K562 (cell line): Measurements from ENCODE around the gene ADGRF5. TPM values are rescaled to one million over a fixed set of nuclear protein-coding genes. Genes with fewer than 3 reads are reported as not detected.

Source experiments
- ATAC-seq: fragments of 200-7000 bp; cut with Tn5 transposase; 3 replicates; pipeline ENCODE4 v1.9.1; 2020; ENCODE audit warnings: moderate library complexity
- BruUV-seq: library from RNA; stranded (reverse); fragments of 400-500 nt; replicated peaks from 2 replicates; lab custom pipeline; 2021; lab: Mats Ljungman, UMichigan
- CTCF ChIA-PET: fragments of 300-600 bp; formaldehyde crosslinking; extraction: SDS; loops from one replicate; lab custom pipeline; 2021; ENCODE audit warnings: low intra/inter-chr PET ratio; lab: Yijun Ruan, JAX
- POLR2A ChIA-PET: fragments of 300-600, 350-650 bp; sonication (Branson Sonifier 250); formaldehyde crosslinking; extraction: SDS; loops from one replicate; lab custom pipeline; 2021; ENCODE audit warnings: antibody characterized with exemption, inconsistent platforms; lab: Yijun Ruan, JAX
- DNase-seq, 4 experiments: peaks; one replicate each; pipeline versions ENCODE4 v3.0.0 to v3.0.0-alpha.2; 2011 to 2018; ENCODE audit warnings: low spot score in 3 of 4, mixed read lengths in 3 of 4; ENCODE audit errors: extremely low read depth in 1 of 4
- FAIRE-seq: peaks from 2 replicates; lab custom pipeline; 2011; peaks lifted over from hg19 to GRCh38; lab: Jason Lieb, UNC
- H2AFZ ChIP-seq: 2 replicates; pipeline ENCODE4 v1.6.0; 2011; ENCODE audit warnings: low read depth, low read length, control low read depth, inconsistent platforms
- H3K27ac ChIP-seq: fragments of 200-600 bp; 3 replicates; pipeline ENCODE4 v1.8.0; 2011; ENCODE audit warnings: low read depth, mild to moderate bottlenecking, control low read depth, inconsistent platforms, low read length, moderate library complexity, mixed read lengths; ENCODE audit errors: extremely low read depth
- H3K27me3 ChIP-seq, 2 experiments: fragments of 300-600 bp in 1 of 2; 2 replicates in 1 of 2; 3 replicates in 1 of 2; pipeline versions ENCODE4 v1.6.0 to v1.8.0; 2011; ENCODE audit warnings: inconsistent platforms in 2 of 2, low read length in 2 of 2, mild to moderate bottlenecking in 1 of 2, mixed read lengths in 1 of 2, moderate library complexity in 1 of 2; ENCODE audit not compliant: control insufficient read depth in 2 of 2, insufficient read depth in 2 of 2
- H3K36me3 ChIP-seq: fragments of 300-600 bp; 3 replicates; pipeline ENCODE4 v1.8.0; 2011; ENCODE audit warnings: mild to moderate bottlenecking, low read length, inconsistent platforms; ENCODE audit not compliant: control insufficient read depth, insufficient read depth
- H3K4me1 ChIP-seq, 2 experiments: fragments of 200-600 bp in 1 of 2; replicated peaks in 1 of 2; 2 replicates in 1 of 2; 3 replicates in 1 of 2; pipeline versions ENCODE4 v1.5.1 to v1.8.0; 2011; ENCODE audit warnings: inconsistent platforms in 2 of 2, low read length in 2 of 2, mild to moderate bottlenecking in 1 of 2, mixed read lengths in 1 of 2, moderate library complexity in 1 of 2; ENCODE audit not compliant: control insufficient read depth in 2 of 2, insufficient read depth in 2 of 2
- H3K4me2 ChIP-seq: 2 replicates; pipeline ENCODE4 v1.6.1; 2011; ENCODE audit warnings: low read length, control low read depth, inconsistent platforms, mixed read lengths; ENCODE audit not compliant: insufficient read depth
- H3K4me3 ChIP-seq: fragments of 200-600 bp; sonication (generic), shearing (Covaris generic); 2 replicates; pipeline ENCODE4 v1.5.1; 2016; ENCODE audit warnings: control low read depth, inconsistent platforms
- H3K79me2 ChIP-seq: fragments of 200-600 bp; 3 replicates; pipeline ENCODE4 v1.8.0; 2011; ENCODE audit warnings: low read length, inconsistent platforms; ENCODE audit not compliant: control insufficient read depth, insufficient read depth
- H3K9ac ChIP-seq, 2 experiments: 2 replicates each; pipeline versions ENCODE4 v1.6.0 to v1.6.1; 2011; ENCODE audit warnings: low read depth in 2 of 2, low read length in 2 of 2, control low read depth in 1 of 2, inconsistent platforms in 1 of 2, mild to moderate bottlenecking in 1 of 2, mixed read lengths in 1 of 2; ENCODE audit not compliant: insufficient read depth in 1 of 2
- H3K9me1 ChIP-seq: one replicate; pipeline ENCODE4 v1.6.0; 2011; ENCODE audit warnings: inconsistent platforms, mild to moderate bottlenecking, low read length, moderate library complexity; ENCODE audit not compliant: control insufficient read depth, insufficient read depth
- H3K9me3 ChIP-seq: replicated peaks from 2 replicates; pipeline ENCODE4 v1.5.1; 2011; ENCODE audit warnings: low read depth, low read length, inconsistent platforms; ENCODE audit not compliant: control insufficient read depth, insufficient read depth
- H4K20me1 ChIP-seq: replicated peaks from 2 replicates; pipeline ENCODE4 v1.6.1; 2011; ENCODE audit warnings: low read length, inconsistent platforms, mixed read lengths; ENCODE audit not compliant: control insufficient read depth, insufficient read depth
- E2F4 ChIP-seq: sonication (generic); formaldehyde crosslinking; IDR thresholded peaks from 2 replicates; pipeline ENCODE4 v1.8.0; 2022; ENCODE audit warnings: mild to moderate bottlenecking, low read depth, missing genetic modification reagents
- ESRRA ChIP-seq: fragments of 450-650 bp; IDR thresholded peaks from 2 replicates; pipeline ENCODE4 v1.6.1; 2014; ENCODE audit warnings: low read depth, mild to moderate bottlenecking, moderate library complexity, borderline replicate concordance
- MAFG ChIP-seq: fragments of 450-650 bp; conservative IDR thresholded peaks from 2 replicates; pipeline ENCODE4 v1.6.1; 2016; ENCODE audit warnings: missing genetic modification characterization, missing compliant biosample characterization
- PBX2 ChIP-seq, 2 experiments: IDR thresholded peaks in 1 of 2; conservative IDR thresholded peaks in 1 of 2; 2 replicates each; pipeline ENCODE4 v1.6.1; 2016; ENCODE audit warnings: low read depth in 2 of 2, mild to moderate bottlenecking in 1 of 2, missing compliant biosample characterization in 1 of 2, missing genetic modification characterization in 1 of 2, moderate library complexity in 1 of 2
- RHOXF2B ChIP-seq: fragments of 250-450 bp; sonication (Bioruptor Pico); conservative IDR thresholded peaks from 2 replicates; pipeline ENCODE4 v1.5.1; 2021
- SOX6 ChIP-seq: fragments of 450-650 bp; IDR thresholded peaks from 2 replicates; pipeline ENCODE4 v1.6.1; 2014; ENCODE audit warnings: mild to moderate bottlenecking
- ZNF140 ChIP-seq: fragments of 250-450 bp; sonication (Bioruptor Pico); IDR thresholded peaks from 2 replicates; pipeline ENCODE4 v1.8.0; 2021; ENCODE audit warnings: moderate library complexity, mild to moderate bottlenecking, inconsistent platforms
- ZNF282 ChIP-seq: sonication (generic); formaldehyde crosslinking; IDR thresholded peaks from 2 replicates; pipeline ENCODE4 v1.8.1; 2023; ENCODE audit warnings: missing genetic modification reagents
- ZNF507 ChIP-seq: conservative IDR thresholded peaks from 2 replicates; pipeline ENCODE4 v1.6.1; 2017; ENCODE audit warnings: missing genetic modification characterization, missing compliant biosample characterization
- ZNF644 ChIP-seq: fragments of 200-800 bp; sonication (Bioruptor generic); IDR thresholded peaks from 2 replicates; pipeline ENCODE4 v1.6.1; 2016; ENCODE audit warnings: low read depth, missing genetic modification characterization, missing compliant biosample characterization
- WGBS: fragments of 100-300 bp; shearing (Covaris generic); methylation state at CpG from one replicate; pipeline ENCODE4 v1.1.6; 2016; ENCODE audit warnings: low coverage, mixed read lengths; ENCODE audit not compliant: insufficient coverage; ENCODE audit errors: missing lambda C conversion rate; 5-methylcytosine and 5-hydroxymethylcytosine counted together
- in situ Hi-C: fragments of 300-500 bp; cut with MboI; formaldehyde crosslinking; loops from 4 replicates; pipeline ENCODE4 v1.15.0; 2018; ENCODE audit warnings: inconsistent platforms, mixed read lengths
- intact Hi-C: fragments of 100-400 bp; cut with micrococcal nuclease; formaldehyde crosslinking; loops from 2 replicates; pipeline ENCODE4 v1.14.2; 2022
- polyA plus RNA-seq, 8 experiments: library from polyadenylated mRNA; depleted of rRNA in 4 of 8; stranded (reverse) in 5 of 8; unstranded in 3 of 8; fragments of >200 nt; fragmentation: Nextera tagmentation in 2 of 8; fragmentation: Illumina TruSeq in 1 of 8; extraction: Ambion mirVana in 2 of 8; extraction: Trizol in 1 of 8; gene quantifications; 2 replicates each; pipeline versions ENCODE4 v1.2.1 to v1.2.3, GENCODE V29; 2011 to 2014; ENCODE audit warnings: inconsistent platforms in 1 of 8, missing spikeins in 1 of 8
- total RNA-seq, 7 experiments: library from RNA; depleted of rRNA in 6 of 7; stranded (reverse); fragments of >200 nt in 6 of 7; fragmentation: Illumina TruSeq in 2 of 7; extraction: Trizol in 2 of 7; gene quantifications; 2 replicates each; pipeline versions ENCODE4 v1.2.1 to v1.2.3, GENCODE V29; 2011 to 2021; ENCODE audit warnings: low replicate concordance in 1 of 7
- TF ChIP-seq, protein P1 (sequence below): fragments of 250-450 bp; sonication (Bioruptor Pico); IDR thresholded peaks from 2 replicates; pipeline ENCODE4 v1.5.0; 2021; ENCODE audit warnings: mild to moderate bottlenecking, moderate library complexity
- TF ChIP-seq, protein P2 (sequence below): fragments of 150-350 bp; conservative IDR thresholded peaks from 2 replicates; pipeline ENCODE4 v1.6.1; 2014; ENCODE audit warnings: low read length

The ADGRF5 gene
- total and polyA plus RNA-seq, 9 of the 15 experiments (the other 6 are each of a cell fraction or from before 2014, with no cell fraction given), result 0.07 TPM; not detected in 8

GRCh38 chr6:46882645-46883044 lies 39.1 kb downstream of the ADGRF5 start:
- Histone ChIP-seq H3K4me2 (no peak overlapping the region), H3K9ac (no peak overlapping the region), H2AFZ (no peak overlapping the region), H3K79me2 (no peaks in the 10 kb centered on the region), H3K4me1 (no peaks in the 10 kb centered on the region), H3K4me3 (no peak overlapping the region), H3K9me3 (no peaks in the 10 kb centered on the region), H3K9me1 (no peaks in the 10 kb centered on the region), H3K36me3 (no peaks in the 10 kb centered on the region), H4K20me1 (no peaks in the 10 kb centered on the region), H3K27ac (no peak overlapping the region), H3K27me3 (no peaks in the 10 kb centered on the region)
- BruUV-seq, result no TSS peak
- no peak for FAIRE-seq
- POLR2A ChIA-PET, result no interaction called here
- ATAC-seq, result no peak
- no peak for DNase-seq
- CTCF ChIA-PET, result no interaction called here
- in situ Hi-C loops (no loop called here), intact Hi-C loops (no loop called here)
- 6% methylated on average over 2 of the region's 2 CpGs for WGBS
- no peak for TF ChIP-seq ZNF140 (CRISPR knock-in tag)
- no peak for TF ChIP-seq PBX2 (CRISPR knock-in tag; IDR thresholded peaks at IDR 0.05; ENCODE audit: low read depth)
- TF ChIP-seq PBX2 (tag; conservative IDR thresholded peaks at IDR 0.05; ENCODE audit: low read depth), result no peak
- TF ChIP-seq ZNF282 (CRISPR knock-in tag), result no peak
- no peak for TF ChIP-seq ZNF507
- TF ChIP-seq, protein P1, sequence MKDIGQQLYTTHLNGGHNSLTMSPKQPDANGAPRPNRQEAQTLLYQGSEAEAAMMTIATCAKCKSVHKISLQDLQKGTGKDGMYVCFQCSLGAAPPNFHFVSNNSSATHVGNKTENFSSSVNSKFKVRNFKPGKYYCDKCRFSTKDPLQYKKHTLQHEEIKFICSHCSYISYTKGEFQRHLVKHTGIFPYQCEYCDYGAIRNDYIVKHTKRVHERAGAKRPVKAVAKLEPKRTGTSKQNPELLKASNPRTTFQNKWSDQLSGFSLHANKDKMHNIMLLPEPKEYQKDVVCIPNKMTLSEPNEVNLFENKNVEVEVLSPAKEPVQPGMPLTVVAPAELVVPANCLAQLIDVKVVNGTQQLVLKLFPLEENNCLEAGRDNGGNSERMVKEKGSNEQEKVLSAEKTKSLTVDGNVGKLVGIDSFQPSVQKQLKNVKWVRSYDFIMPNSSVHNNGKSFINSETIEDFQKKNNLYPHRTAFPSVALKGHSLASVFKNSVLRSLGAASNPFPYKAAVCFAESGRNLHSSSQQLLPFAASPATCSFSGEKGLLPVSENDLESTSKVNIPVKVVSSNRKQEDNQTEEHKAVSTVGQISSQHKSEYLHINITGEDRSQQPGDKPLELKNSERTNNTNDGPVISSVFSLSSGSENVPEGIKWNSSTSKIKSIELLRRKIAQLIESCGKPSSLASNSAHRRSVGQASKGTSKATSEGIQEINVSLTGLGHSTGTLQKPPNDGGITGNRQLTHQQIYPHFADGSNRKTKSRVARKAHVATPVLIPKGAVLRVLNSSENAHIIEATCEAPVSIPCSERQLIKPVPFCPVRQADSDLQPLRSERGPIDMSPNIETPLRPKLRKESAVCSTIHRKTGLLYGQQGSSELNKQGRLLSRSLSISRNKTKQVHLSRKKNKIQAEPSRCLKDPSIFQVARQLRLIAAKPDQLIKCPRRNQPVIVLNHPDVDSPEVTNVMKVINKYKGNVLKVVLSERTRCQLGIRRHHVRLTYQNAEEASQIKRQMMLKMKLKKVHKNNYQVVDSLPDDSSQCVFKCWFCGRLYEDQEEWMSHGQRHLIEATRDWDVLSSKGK (CRISPR knock-in tag), result no peak
- TF ChIP-seq MAFG (tag), result no peak
- no peak for TF ChIP-seq ESRRA
- TF ChIP-seq E2F4, result no peak
- no peak for TF ChIP-seq ZNF644 (tag)
- TF ChIP-seq RHOXF2B, result no peak
- no peak for TF ChIP-seq SOX6
- TF ChIP-seq, protein P2, sequence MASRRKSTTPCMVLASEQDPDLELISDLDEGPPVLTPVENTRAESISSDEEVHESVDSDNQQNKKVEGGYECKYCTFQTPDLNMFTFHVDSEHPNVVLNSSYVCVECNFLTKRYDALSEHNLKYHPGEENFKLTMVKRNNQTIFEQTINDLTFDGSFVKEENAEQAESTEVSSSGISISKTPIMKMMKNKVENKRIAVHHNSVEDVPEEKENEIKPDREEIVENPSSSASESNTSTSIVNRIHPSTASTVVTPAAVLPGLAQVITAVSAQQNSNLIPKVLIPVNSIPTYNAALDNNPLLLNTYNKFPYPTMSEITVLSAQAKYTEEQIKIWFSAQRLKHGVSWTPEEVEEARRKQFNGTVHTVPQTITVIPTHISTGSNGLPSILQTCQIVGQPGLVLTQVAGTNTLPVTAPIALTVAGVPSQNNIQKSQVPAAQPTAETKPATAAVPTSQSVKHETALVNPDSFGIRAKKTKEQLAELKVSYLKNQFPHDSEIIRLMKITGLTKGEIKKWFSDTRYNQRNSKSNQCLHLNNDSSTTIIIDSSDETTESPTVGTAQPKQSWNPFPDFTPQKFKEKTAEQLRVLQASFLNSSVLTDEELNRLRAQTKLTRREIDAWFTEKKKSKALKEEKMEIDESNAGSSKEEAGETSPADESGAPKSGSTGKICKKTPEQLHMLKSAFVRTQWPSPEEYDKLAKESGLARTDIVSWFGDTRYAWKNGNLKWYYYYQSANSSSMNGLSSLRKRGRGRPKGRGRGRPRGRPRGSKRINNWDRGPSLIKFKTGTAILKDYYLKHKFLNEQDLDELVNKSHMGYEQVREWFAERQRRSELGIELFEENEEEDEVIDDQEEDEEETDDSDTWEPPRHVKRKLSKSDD, result no peak
